Measurements from ENCODE around the gene ABAT. TPM values are rescaled to one million over a fixed set of nuclear protein-coding genes. Genes with fewer than 3 reads are reported as not detected.

Gene ABAT
- total RNA-seq, 1 donor from 2014 or later: 23.3 TPM

DNA sequence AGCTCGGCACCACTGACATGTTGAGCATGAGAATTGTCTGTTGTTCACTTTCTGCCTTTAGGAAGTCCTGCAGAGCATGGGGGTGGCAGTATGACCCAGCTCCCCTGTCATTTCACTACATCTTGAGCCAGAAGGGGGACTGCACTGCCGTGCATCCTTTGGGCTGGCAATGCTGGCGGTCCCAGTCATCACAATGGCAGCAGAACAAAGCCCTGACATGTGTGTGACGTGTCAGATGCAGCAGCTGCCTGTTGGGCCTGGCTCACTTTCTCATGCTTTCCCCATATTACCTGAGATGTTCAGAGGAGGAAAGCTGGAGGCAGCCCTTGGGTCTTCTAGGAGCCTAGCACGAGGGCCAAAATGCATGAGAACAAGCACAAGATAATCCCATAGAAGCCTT, 6.3 kb upstream of the ABAT start:
- Histone ChIP-seq H3K27ac (ENCODE audit: low read depth, low read length) (no peak overlapping the region), H3K36me3 (ENCODE audit: insufficient read depth, low read length) (no peaks in the 10 kb centered on the region), H3K4me1 (ENCODE audit: insufficient read depth, low read length) (no peaks in the 10 kb centered on the region), H3K9me3 (ENCODE audit: insufficient read depth, low read depth, low read length) (no peaks in the 10 kb centered on the region), H3K79me2 (ENCODE audit: insufficient read depth, low read length) (no peaks in the 10 kb centered on the region), H2AFZ (ENCODE audit: low read depth, low read length) (no peak overlapping the region), H3K9ac (ENCODE audit: low read length) (no peak overlapping the region), H3K4me3 (ENCODE audit: insufficient read depth, low read depth, low read length) (no peak overlapping the region), H3K27me3 (ENCODE audit: insufficient read depth, low read length) (peaks cover 2% of the 10 kb centered on the region), H4K20me1 (ENCODE audit: insufficient read depth, low read length) (no peaks in the 10 kb centered on the region), H3K4me2 (ENCODE audit: low read length) (no peak overlapping the region)
- H3K4me1 Mint-ChIP-seq (ENCODE audit: low read depth, unreplicated experiment): no peaks in the 10 kb centered on the region
- no peak overlapping the region for H3K4me3 Mint-ChIP-seq (ENCODE audit: unreplicated experiment)
- no peak for TF ChIP-seq EZH2 (IDR thresholded peaks at IDR 0.05; ENCODE audit: insufficient read depth, low read length)
- TF ChIP-seq, protein P1, sequence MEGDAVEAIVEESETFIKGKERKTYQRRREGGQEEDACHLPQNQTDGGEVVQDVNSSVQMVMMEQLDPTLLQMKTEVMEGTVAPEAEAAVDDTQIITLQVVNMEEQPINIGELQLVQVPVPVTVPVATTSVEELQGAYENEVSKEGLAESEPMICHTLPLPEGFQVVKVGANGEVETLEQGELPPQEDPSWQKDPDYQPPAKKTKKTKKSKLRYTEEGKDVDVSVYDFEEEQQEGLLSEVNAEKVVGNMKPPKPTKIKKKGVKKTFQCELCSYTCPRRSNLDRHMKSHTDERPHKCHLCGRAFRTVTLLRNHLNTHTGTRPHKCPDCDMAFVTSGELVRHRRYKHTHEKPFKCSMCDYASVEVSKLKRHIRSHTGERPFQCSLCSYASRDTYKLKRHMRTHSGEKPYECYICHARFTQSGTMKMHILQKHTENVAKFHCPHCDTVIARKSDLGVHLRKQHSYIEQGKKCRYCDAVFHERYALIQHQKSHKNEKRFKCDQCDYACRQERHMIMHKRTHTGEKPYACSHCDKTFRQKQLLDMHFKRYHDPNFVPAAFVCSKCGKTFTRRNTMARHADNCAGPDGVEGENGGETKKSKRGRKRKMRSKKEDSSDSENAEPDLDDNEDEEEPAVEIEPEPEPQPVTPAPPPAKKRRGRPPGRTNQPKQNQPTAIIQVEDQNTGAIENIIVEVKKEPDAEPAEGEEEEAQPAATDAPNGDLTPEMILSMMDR (IDR thresholded peaks at IDR 0.05; ENCODE audit: insufficient read depth, low read depth, low read length): no peak
- peaks cover 17% of the 10 kb centered on the region for H3K27me3 Mint-ChIP-seq (ENCODE audit: low read depth, unreplicated experiment)
- H3K27ac Mint-ChIP-seq (ENCODE audit: unreplicated experiment): no peak overlapping the region
- DNase-seq (ENCODE audit: low read depth): no peak
- no peaks in the 10 kb centered on the region for H3K9me3 Mint-ChIP-seq (ENCODE audit: unreplicated experiment)
- peaks cover 3% of the 10 kb centered on the region for H3K36me3 Mint-ChIP-seq (ENCODE audit: low read depth, unreplicated experiment)
- FAIRE-seq: no peak

DNA sequence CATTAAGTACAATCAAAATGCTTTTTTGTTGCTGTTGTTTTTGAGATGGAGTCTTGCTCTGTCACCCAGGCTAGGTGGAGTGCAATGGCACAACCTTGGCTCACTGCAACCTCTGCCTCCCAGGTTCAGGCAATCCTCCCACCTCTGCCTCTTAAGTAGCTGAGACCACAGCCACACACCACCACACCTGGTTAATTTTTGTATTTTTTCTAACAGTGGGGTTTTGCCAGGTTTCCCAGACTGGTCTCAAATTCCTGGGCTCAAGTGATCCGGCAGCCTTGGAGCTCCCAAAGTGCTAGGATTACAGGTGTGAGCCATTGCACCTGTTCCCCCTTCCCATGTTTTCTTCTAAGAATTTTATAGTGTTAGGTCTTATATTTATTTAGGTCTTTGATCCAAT, 4.9 kb upstream of the ABAT start:
- DNase-seq (ENCODE audit: low read depth): no peak
- H3K9me3 ChIP-seq (ENCODE audit: insufficient read depth, low read depth, low read length): no peaks in the 10 kb centered on the region
- no peak for FAIRE-seq
- no peak overlapping the region for H3K4me2 ChIP-seq (ENCODE audit: low read length)
- H3K36me3 ChIP-seq (ENCODE audit: insufficient read depth, low read length): no peaks in the 10 kb centered on the region
- H4K20me1 ChIP-seq (ENCODE audit: insufficient read depth, low read length): no peaks in the 10 kb centered on the region
- H3K4me3 ChIP-seq (ENCODE audit: insufficient read depth, low read depth, low read length): no peak overlapping the region
- TF ChIP-seq, protein P1 (IDR thresholded peaks at IDR 0.05; ENCODE audit: insufficient read depth, low read depth, low read length): no peak
- no peak for TF ChIP-seq EZH2 (IDR thresholded peaks at IDR 0.05; ENCODE audit: insufficient read depth, low read length)
- no peak overlapping the region for H3K27ac ChIP-seq (ENCODE audit: low read depth, low read length)
- no peak overlapping the region for H2AFZ ChIP-seq (ENCODE audit: low read depth, low read length)
- H3K9me3 Mint-ChIP-seq (ENCODE audit: unreplicated experiment): no peaks in the 10 kb centered on the region
- H3K4me3 Mint-ChIP-seq (ENCODE audit: unreplicated experiment): no peak overlapping the region
- H3K36me3 Mint-ChIP-seq (ENCODE audit: low read depth, unreplicated experiment): peaks cover 3% of the 10 kb centered on the region
- H3K27me3 ChIP-seq (ENCODE audit: insufficient read depth, low read length): peaks cover 2% of the 10 kb centered on the region
- no peaks in the 10 kb centered on the region for H3K79me2 ChIP-seq (ENCODE audit: insufficient read depth, low read length)
- H3K27me3 Mint-ChIP-seq (ENCODE audit: low read depth, unreplicated experiment): peaks cover 19% of the 10 kb centered on the region
- H3K9ac ChIP-seq (ENCODE audit: low read length): no peak overlapping the region
- H3K27ac Mint-ChIP-seq (ENCODE audit: unreplicated experiment): no peak overlapping the region
- peaks cover 4% of the 10 kb centered on the region for H3K4me1 ChIP-seq (ENCODE audit: insufficient read depth, low read length)
- H3K4me1 Mint-ChIP-seq (ENCODE audit: low read depth, unreplicated experiment): no peaks in the 10 kb centered on the region

DNA sequence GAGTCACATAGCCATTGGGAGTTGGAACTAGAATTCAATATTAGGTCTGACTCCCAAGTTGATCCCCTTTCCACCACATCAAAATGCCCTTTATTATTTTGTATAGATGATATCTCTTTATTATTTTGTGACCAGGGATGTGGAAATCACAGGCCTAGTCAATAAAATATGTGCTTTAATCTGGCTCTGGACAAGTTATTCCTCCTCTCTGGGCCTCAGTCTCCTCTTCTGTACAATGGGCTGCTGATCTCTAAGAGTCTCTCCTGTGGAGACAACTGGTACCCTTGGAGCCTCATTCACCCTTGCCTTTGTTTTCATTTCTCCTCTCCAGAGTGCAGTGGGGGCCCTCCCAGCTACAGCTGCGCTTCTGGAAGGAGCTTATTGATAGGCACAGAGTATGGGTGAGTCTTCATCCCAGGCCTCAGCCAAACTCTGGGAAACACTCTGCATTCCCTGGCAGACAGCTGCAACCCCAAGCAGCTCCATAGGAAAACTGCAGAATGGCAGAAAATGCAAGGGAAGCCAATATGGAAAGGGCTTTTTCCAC, 4.3 kb upstream of the ABAT start:
- FAIRE-seq (no peak), DNase-seq (ENCODE audit: low read depth) (no peak)
- H3K4me3 Mint-ChIP-seq (ENCODE audit: unreplicated experiment): no peak overlapping the region
- no peaks in the 10 kb centered on the region for H3K9me3 ChIP-seq (ENCODE audit: insufficient read depth, low read depth, low read length)
- H3K4me1 ChIP-seq (ENCODE audit: insufficient read depth, low read length): peaks cover 6% of the 10 kb centered on the region
- peaks cover 18% of the 10 kb centered on the region for H3K27me3 Mint-ChIP-seq (ENCODE audit: low read depth, unreplicated experiment)
- no peak overlapping the region for H3K27ac Mint-ChIP-seq (ENCODE audit: unreplicated experiment)
- no peaks in the 10 kb centered on the region for H3K4me1 Mint-ChIP-seq (ENCODE audit: low read depth, unreplicated experiment)
- peaks cover 3% of the 10 kb centered on the region for H3K36me3 Mint-ChIP-seq (ENCODE audit: low read depth, unreplicated experiment)
- H3K79me2 ChIP-seq (ENCODE audit: insufficient read depth, low read length): no peaks in the 10 kb centered on the region
- no peak overlapping the region for H3K27ac ChIP-seq (ENCODE audit: low read depth, low read length)
- no peak overlapping the region for H2AFZ ChIP-seq (ENCODE audit: low read depth, low read length)
- no peak overlapping the region for H3K9ac ChIP-seq (ENCODE audit: low read length)
- no peaks in the 10 kb centered on the region for H4K20me1 ChIP-seq (ENCODE audit: insufficient read depth, low read length)
- H3K36me3 ChIP-seq (ENCODE audit: insufficient read depth, low read length): no peaks in the 10 kb centered on the region
- H3K4me2 ChIP-seq (ENCODE audit: low read length): no peak overlapping the region
- no peaks in the 10 kb centered on the region for H3K9me3 Mint-ChIP-seq (ENCODE audit: unreplicated experiment)
- H3K27me3 ChIP-seq (ENCODE audit: insufficient read depth, low read length): peaks cover 2% of the 10 kb centered on the region
- H3K4me3 ChIP-seq (ENCODE audit: insufficient read depth, low read depth, low read length): no peak overlapping the region
- TF ChIP-seq EZH2 (IDR thresholded peaks at IDR 0.05; ENCODE audit: insufficient read depth, low read length): no peak
- TF ChIP-seq, protein P1 (IDR thresholded peaks at IDR 0.05; ENCODE audit: insufficient read depth, low read depth, low read length): no peak
